Measurements from ENCODE around the gene SPATS2L. TPM values are rescaled to one million over a fixed set of nuclear protein-coding genes. Genes with fewer than 3 reads are reported as not detected.

The SPATS2L gene
- total RNA-seq, 1 experiment from 2014 or later, result 47.3 TPM

GRCh38 chr2:200454927-200455801 is 148.7 kb downstream of the SPATS2L start:
- TF ChIP-seq, protein P1, sequence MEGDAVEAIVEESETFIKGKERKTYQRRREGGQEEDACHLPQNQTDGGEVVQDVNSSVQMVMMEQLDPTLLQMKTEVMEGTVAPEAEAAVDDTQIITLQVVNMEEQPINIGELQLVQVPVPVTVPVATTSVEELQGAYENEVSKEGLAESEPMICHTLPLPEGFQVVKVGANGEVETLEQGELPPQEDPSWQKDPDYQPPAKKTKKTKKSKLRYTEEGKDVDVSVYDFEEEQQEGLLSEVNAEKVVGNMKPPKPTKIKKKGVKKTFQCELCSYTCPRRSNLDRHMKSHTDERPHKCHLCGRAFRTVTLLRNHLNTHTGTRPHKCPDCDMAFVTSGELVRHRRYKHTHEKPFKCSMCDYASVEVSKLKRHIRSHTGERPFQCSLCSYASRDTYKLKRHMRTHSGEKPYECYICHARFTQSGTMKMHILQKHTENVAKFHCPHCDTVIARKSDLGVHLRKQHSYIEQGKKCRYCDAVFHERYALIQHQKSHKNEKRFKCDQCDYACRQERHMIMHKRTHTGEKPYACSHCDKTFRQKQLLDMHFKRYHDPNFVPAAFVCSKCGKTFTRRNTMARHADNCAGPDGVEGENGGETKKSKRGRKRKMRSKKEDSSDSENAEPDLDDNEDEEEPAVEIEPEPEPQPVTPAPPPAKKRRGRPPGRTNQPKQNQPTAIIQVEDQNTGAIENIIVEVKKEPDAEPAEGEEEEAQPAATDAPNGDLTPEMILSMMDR (conservative IDR thresholded peaks at IDR 0.05), result no peak
- no peak overlapping the region for H2BK5ac ChIP-seq (ENCODE audit: insufficient read length, low read length)
- no peak overlapping the region for H4K5ac ChIP-seq (ENCODE audit: insufficient read length, low read depth, low read length)
- H2AFZ ChIP-seq (ENCODE audit: low read length), result no peak overlapping the region
- peak overlapping the region in 1 of 3 experiments; percentile 73; a peak in 2 of 7 replicates for H3K27ac Mint-ChIP-seq
- H3K9me3 Mint-ChIP-seq, result no peaks in the 10 kb centered on the region
- H3K4me2 ChIP-seq (ENCODE audit: insufficient read depth, insufficient read length, low read length), result no peak overlapping the region
- no peaks in the 10 kb centered on the region for H3K27me3 Mint-ChIP-seq (ENCODE audit: low read depth)
- no CpG with 5 or more reads among the region's 4 CpGs for WGBS (ENCODE audit: extremely low coverage, insufficient read length, low lambda C conversion rate)
- no peak overlapping the region for H4K8ac ChIP-seq (replicated peaks; ENCODE audit: insufficient read length, low read depth, low read length)
- no peaks in the 10 kb centered on the region for H3K79me1 ChIP-seq (ENCODE audit: insufficient read depth, low read depth, low read length, poor library complexity, severe bottlenecking)
- H2BK20ac ChIP-seq (ENCODE audit: low read depth, low read length, poor library complexity, severe bottlenecking), result no peak overlapping the region
- no peak overlapping the region for H3K4me3 Mint-ChIP-seq
- H3K4me1 Mint-ChIP-seq, result peaks cover 8 to 13% of the 10 kb centered on the region in 2 experiments
- no peak overlapping the region for H2BK12ac ChIP-seq (ENCODE audit: insufficient read length, low read depth, low read length)
- H2BK15ac ChIP-seq (ENCODE audit: low read depth, low read length), result no peak overlapping the region
- H3K4ac ChIP-seq (ENCODE audit: low read depth, low read length), result no peak overlapping the region
- H3K9me3 ChIP-seq (ENCODE audit: control insufficient read depth, low read depth, low read length), result no peaks in the 10 kb centered on the region
- H3K18ac ChIP-seq (ENCODE audit: insufficient read length, low read depth, low read length), result no peak overlapping the region
- no peaks in the 10 kb centered on the region for H3K23me2 ChIP-seq (ENCODE audit: insufficient read length, low read depth, low read length, poor library complexity, severe bottlenecking)
- H3T11ph ChIP-seq (ENCODE audit: low read length), result no peak overlapping the region
- H2BK120ac ChIP-seq (ENCODE audit: low read depth, low read length, poor library complexity, severe bottlenecking), result no peak overlapping the region
- H3K14ac ChIP-seq (ENCODE audit: insufficient read depth, low read length), result no peak overlapping the region
- H2AK5ac ChIP-seq (ENCODE audit: insufficient read length, low read length), result no peak overlapping the region
- no peaks in the 10 kb centered on the region for H4K20me1 ChIP-seq (ENCODE audit: control insufficient read depth, insufficient read depth, insufficient read length)
- H3K9ac ChIP-seq (ENCODE audit: extremely low read depth, insufficient read length, low read length), result no peak overlapping the region
- H3K56ac ChIP-seq (ENCODE audit: insufficient read length, low read depth, low read length), result no peak overlapping the region
- no peak for DNase-seq
- no peak overlapping the region for H4K91ac ChIP-seq (ENCODE audit: insufficient read length, low read depth, low read length)
- no peak overlapping the region for H3K23ac ChIP-seq (ENCODE audit: insufficient read length, low read depth, low read length)
- H3K27me3 ChIP-seq (ENCODE audit: insufficient read depth, low read length), result no peaks in the 10 kb centered on the region
- no peak overlapping the region for H3K27ac ChIP-seq (ENCODE audit: insufficient read length, low read depth, low read length)
- no peaks in the 10 kb centered on the region for H3K79me2 ChIP-seq (ENCODE audit: insufficient read depth, low read length)
- peaks cover 6% of the 10 kb centered on the region; the same call in 1 of the 2 replicates for H3K4me1 ChIP-seq (ENCODE audit: insufficient read depth, low read length)
- H3K36me3 Mint-ChIP-seq (ENCODE audit: insufficient read depth in 1 of 3, low read depth in 3 of 3), result peaks cover 4 to 19% (median 5%) of the 10 kb centered on the region in 3 experiments; a peak in 5 of 7 replicates
